Endothelial cell of hepatic sinusoid (primary cell): Measurements from ENCODE around the gene SH2D4B.
"Not testable (repeated sequence)": the region's sequence is repeated elsewhere in the genome, so short reads cannot be mapped to it uniquely, and the experiment has no call there.

ENCODE experiments used
- in situ Hi-C: cut with HindIII; loops from 2 replicates; pipeline ENCODE4 v1.10.0; 2017; ENCODE audit warnings: low sequenced_read_pairs

SH2D4B gene

GRCh38 chr10:80540981-80541750 is 3.5 kb downstream of the SH2D4B start:
- in situ Hi-C loops: no loop called here

GRCh38 chr10:80542053-80542452 is 4.4 kb downstream of the SH2D4B start:
- in situ Hi-C loops: no loop called here

GRCh38 chr10:80542652-80543318 is 5.1 kb downstream of the SH2D4B start:
- in situ Hi-C loops: no loop called here

- in situ Hi-C loops: not testable (repeated sequence)
Measured at GRCh38 chr10:80543319-80543672, 5.6 kb downstream of the SH2D4B start.

- in situ Hi-C loops: no loop called here
Measured at GRCh38 chr10:80544316-80544953, 6.7 kb downstream of the SH2D4B start.

- in situ Hi-C loops: no loop called here
Measured at GRCh38 chr10:80545258-80545881, 7.7 kb downstream of the SH2D4B start.

- in situ Hi-C loops: no loop called here
Measured at GRCh38 chr10:80552151-80552646, 14.5 kb downstream of the SH2D4B start.

- in situ Hi-C loops: no loop called here
Measured at GRCh38 chr10:80553436-80553835, 15.7 kb downstream of the SH2D4B start.

- in situ Hi-C loops: no loop called here
Measured at GRCh38 chr10:80554050-80554449, 16.3 kb downstream of the SH2D4B start.

- in situ Hi-C loops: loop anchor here (5.0 kb wide), 1 partner anchor 48 kb away; no protein-coding TSS in a partner anchor
Measured at GRCh38 chr10:80555415-80555814, 17.7 kb downstream of the SH2D4B start.

- in situ Hi-C loops: no loop called here
Measured at GRCh38 chr10:80561950-80562349, 24.2 kb downstream of the SH2D4B start.

- in situ Hi-C loops: loop anchor here (5.0 kb wide), 1 partner anchor 60 kb away; no protein-coding TSS in a partner anchor
Measured at GRCh38 chr10:80567292-80567691, 29.6 kb downstream of the SH2D4B start.

- in situ Hi-C loops: loop anchor here (5.0 kb wide), 1 partner anchor 58 kb away; no protein-coding TSS in a partner anchor
Measured at GRCh38 chr10:80569131-80569895, 31.6 kb downstream of the SH2D4B start.

- in situ Hi-C loops: no loop called here
Measured at GRCh38 chr10:80571352-80571751, 33.6 kb downstream of the SH2D4B start.

GRCh38 chr10:80579181-80579763 is 41.6 kb downstream of the SH2D4B start:
- in situ Hi-C loops: no loop called here

GRCh38 chr10:80579849-80580637 is 42.3 kb downstream of the SH2D4B start:
- in situ Hi-C loops: no loop called here

- in situ Hi-C loops: no loop called here
Measured at GRCh38 chr10:80580638-80581468, 43.2 kb downstream of the SH2D4B start.

GRCh38 chr10:80581469-80581835 is 43.8 kb downstream of the SH2D4B start:
- in situ Hi-C loops: no loop called here
